HepG2 (cell line): ENCODE results near the gene RPUSD4. TPM values are rescaled to one million over a fixed set of nuclear protein-coding genes. Genes with fewer than 3 reads are reported as not detected.

Source experiments
- HDAC2 ChIP-seq: sonication (generic); formaldehyde crosslinking; IDR thresholded peaks from 2 replicates; pipeline ENCODE4 v1.4.0; 2020; ENCODE audit warnings: missing genetic modification reagents
- HIVEP1 ChIP-seq: sonication (generic); formaldehyde crosslinking; IDR thresholded peaks from 2 replicates; pipeline ENCODE4 v1.4.0; 2020; ENCODE audit warnings: mild to moderate bottlenecking, missing genetic modification reagents
- IKZF4 ChIP-seq: sonication (generic); formaldehyde crosslinking; IDR thresholded peaks from 2 replicates; pipeline ENCODE4 v1.5.1; 2020; ENCODE audit warnings: borderline replicate concordance, mild to moderate bottlenecking, low read depth, missing genetic modification reagents; ENCODE audit errors: not compliant biosample characterization
- KLF15 ChIP-seq: sonication (generic); formaldehyde crosslinking; IDR thresholded peaks from 2 replicates; pipeline ENCODE4 v1.8.1; 2023; ENCODE audit warnings: borderline replicate concordance, mild to moderate bottlenecking, inconsistent platforms, missing genetic modification reagents, mixed read lengths
- LCORL ChIP-seq, 2 experiments: fragments of 450-650 bp in 1 of 2; sonication (generic) in 1 of 2; formaldehyde crosslinking in 1 of 2; IDR thresholded peaks; 2 replicates each; pipeline versions ENCODE4 v1.5.0 to v1.6.1; 2017 to 2020; ENCODE audit warnings: antibody characterized with exemption in 1 of 2, missing genetic modification reagents in 1 of 2
- MTA3 ChIP-seq: sonication (generic); formaldehyde crosslinking; IDR thresholded peaks from 2 replicates; pipeline ENCODE4 v1.4.0; 2020; ENCODE audit warnings: missing genetic modification reagents
- MTERF4 ChIP-seq: sonication (generic); formaldehyde crosslinking; IDR thresholded peaks from 2 replicates; pipeline ENCODE4 v1.8.0; 2023; ENCODE audit warnings: mild to moderate bottlenecking, missing genetic modification reagents
- MXD4 ChIP-seq: IDR thresholded peaks from 2 replicates; pipeline ENCODE4 v1.6.1; 2016; ENCODE audit warnings: mild to moderate bottlenecking, missing biosample characterization, missing genetic modification reagents
- NCOA2 ChIP-seq: sonication (generic); formaldehyde crosslinking; IDR thresholded peaks from 2 replicates; pipeline ENCODE4 v1.8.0; 2022; ENCODE audit warnings: inconsistent platforms
- RARA ChIP-seq: IDR thresholded peaks from 2 replicates; pipeline ENCODE4 v1.6.1; 2016; ENCODE audit warnings: missing genetic modification reagents, missing compliant biosample characterization
- REPIN1 ChIP-seq: sonication (generic); formaldehyde crosslinking; IDR thresholded peaks from 2 replicates; pipeline ENCODE4 v1.8.0; 2022; ENCODE audit warnings: missing genetic modification reagents, low read depth, mild to moderate bottlenecking, borderline replicate concordance
- SALL1 ChIP-seq: sonication (generic); formaldehyde crosslinking; IDR thresholded peaks from 2 replicates; pipeline ENCODE4 v1.8.0; 2022; ENCODE audit warnings: mild to moderate bottlenecking, missing genetic modification reagents
- SMARCC2 ChIP-seq: fragments of 450-650 bp; IDR thresholded peaks from 2 replicates; pipeline ENCODE4 v1.6.1; 2017; ENCODE audit warnings: antibody characterized with exemption, mild to moderate bottlenecking
- SNAI1 ChIP-seq: sonication (generic); formaldehyde crosslinking; IDR thresholded peaks from 2 replicates; pipeline ENCODE4 v1.5.0; 2020; ENCODE audit warnings: mild to moderate bottlenecking, missing genetic modification reagents, borderline replicate concordance
- SOX5 ChIP-seq: IDR thresholded peaks from 2 replicates; pipeline ENCODE4 v1.6.1; 2016; ENCODE audit warnings: borderline replicate concordance
- ZBTB1 ChIP-seq: sonication (generic); formaldehyde crosslinking; IDR thresholded peaks from 2 replicates; pipeline ENCODE4 v1.4.0; 2020; ENCODE audit warnings: missing genetic modification reagents, borderline replicate concordance
- ZFP91 ChIP-seq: sonication (generic); formaldehyde crosslinking; IDR thresholded peaks from 2 replicates; pipeline ENCODE4 v1.9.0; 2022; ENCODE audit warnings: missing genetic modification reagents, mild to moderate bottlenecking, borderline replicate concordance
- ZNF136 ChIP-seq: sonication (generic); formaldehyde crosslinking; IDR thresholded peaks from 2 replicates; pipeline ENCODE4 v1.8.1; 2022; ENCODE audit warnings: low read depth, mild to moderate bottlenecking, moderate library complexity, missing genetic modification reagents
- ZNF138 ChIP-seq: sonication (generic); formaldehyde crosslinking; IDR thresholded peaks from 2 replicates; pipeline ENCODE4 v1.5.0; 2020; ENCODE audit warnings: mild to moderate bottlenecking, low read depth, missing genetic modification reagents
- ZNF263 ChIP-seq: sonication (generic); formaldehyde crosslinking; IDR thresholded peaks from 2 replicates; pipeline ENCODE4 v1.4.0; 2020; ENCODE audit warnings: missing genetic modification reagents
- ZNF292 ChIP-seq: sonication (generic); formaldehyde crosslinking; IDR thresholded peaks from 2 replicates; pipeline ENCODE4 v1.8.1; 2022; ENCODE audit warnings: mild to moderate bottlenecking, low read depth, missing genetic modification reagents, borderline replicate concordance
- ZNF468 ChIP-seq: sonication (generic); formaldehyde crosslinking; IDR thresholded peaks from 2 replicates; pipeline ENCODE4 v1.8.0; 2022; ENCODE audit warnings: mild to moderate bottlenecking, moderate library complexity, missing genetic modification reagents
- ZNF501 ChIP-seq: sonication (generic); formaldehyde crosslinking; IDR thresholded peaks from 2 replicates; pipeline ENCODE4 v1.5.1; 2020; ENCODE audit warnings: mild to moderate bottlenecking, moderate library complexity, missing genetic modification reagents
- ZNF687 ChIP-seq: sonication (generic); formaldehyde crosslinking; IDR thresholded peaks from 2 replicates; pipeline ENCODE4 v1.5.1; 2020; ENCODE audit warnings: mild to moderate bottlenecking, missing genetic modification reagents, moderate library complexity
- ZNF775 ChIP-seq: sonication (generic); formaldehyde crosslinking; IDR thresholded peaks from 2 replicates; pipeline ENCODE4 v1.4.0; 2020; ENCODE audit warnings: missing genetic modification reagents, mild to moderate bottlenecking, moderate library complexity, borderline replicate concordance
- polyA plus RNA-seq, 8 experiments: library from polyadenylated mRNA; depleted of rRNA in 3 of 8; stranded (reverse) in 7 of 8; unstranded in 1 of 8; fragments of >200 nt; fragmentation: Illumina TruSeq in 4 of 8; extraction: Trizol in 4 of 8; gene quantifications; 2 replicates each; pipeline versions ENCODE4 v1.2.1 to v1.2.3, GENCODE V29; 2011 to 2016; ENCODE audit warnings: low read depth in 4 of 8, missing spikeins in 1 of 8, mixed read lengths in 1 of 8; ENCODE audit not compliant: insufficient read depth in 1 of 8
- total RNA-seq, 5 experiments: library from RNA; depleted of rRNA; stranded (reverse); fragments of >200 nt; fragmentation: Illumina TruSeq; extraction: Trizol; gene quantifications; 2 replicates each; pipeline ENCODE4 v1.2.3, GENCODE V29; 2016; ENCODE audit warnings: low read depth in 1 of 5

The RPUSD4 gene
- total and polyA plus RNA-seq, 2 of the 13 experiments (the other 11 are each of a cell fraction or from before 2014, with no cell fraction given), result 45.0 to 52.9 TPM

- TF ChIP-seq ZNF687 (CRISPR knock-in tag) (peak; percentile 74), ZFP91 (0 out of 2 replicates have a peak, but pooled peaks have one; percentile 35), SALL1 (CRISPR knock-in tag) (peak; percentile 60; the same call in 1 of the 2 replicates), ZNF138 (CRISPR knock-in tag) (no peak), ZNF468 (CRISPR knock-in tag) (no peak), REPIN1 (CRISPR knock-in tag) (0 out of 2 replicates have a peak, but pooled peaks have one; percentile 22), SNAI1 (CRISPR knock-in tag) (no peak), MTERF4 (CRISPR knock-in tag) (no peak), MTA3 (no peak), LCORL (IDR thresholded peaks at IDR 0.05) (no peak), LCORL (CRISPR knock-in tag; IDR thresholded peaks at IDR 0.05) (no peak), ZBTB1 (CRISPR knock-in tag) (no peak), ZNF136 (no peak), NCOA2 (CRISPR knock-in tag) (peak; percentile 47; the same call in 1 of the 2 replicates), MXD4 (CRISPR knock-in tag) (no peak), ZNF292 (CRISPR knock-in tag) (peak; percentile 33; the same call in 1 of the 2 replicates), HDAC2 (CRISPR knock-in tag) (peak; percentile 46; the same call in 1 of the 2 replicates), IKZF4 (CRISPR knock-in tag) (no peak), RARA (CRISPR knock-in tag) (peak; percentile 20; the same call in 1 of the 2 replicates), ZNF263 (CRISPR knock-in tag) (0 out of 2 replicates have a peak, but pooled peaks have one; percentile 26), SMARCC2 (no peak), ZNF775 (no peak), ZNF501 (CRISPR knock-in tag) (peak; percentile 49), SOX5 (CRISPR knock-in tag) (peak; percentile 27; the same call in 1 of the 2 replicates), KLF15 (CRISPR knock-in tag) (no peak), HIVEP1 (CRISPR knock-in tag) (no peak)
Observed at GRCh38 chr11:126165311-126165720, 46.1 kb downstream of the RPUSD4 start (continued).
